Measurements from ENCODE around the gene TRPM2. TPM values are rescaled to one million over a fixed set of nuclear protein-coding genes. Genes with fewer than 3 reads are reported as not detected.
"Not testable (repeated sequence)": the region's sequence is repeated elsewhere in the genome, so short reads cannot be mapped to it uniquely, and the experiment has no call there.

TRPM2 gene
- total RNA-seq, 1 experiment from 2014 or later: not detected

GRCh38 chr21:44359396-44359795 lies 6.0 kb downstream of the TRPM2 start:
- no peak for TF ChIP-seq CTCF (conservative IDR thresholded peaks at IDR 0.05)
- no peak for TF ChIP-seq EZH2 (IDR thresholded peaks at IDR 0.05; ENCODE audit: low read depth)
- Histone ChIP-seq H3K4me2 (no peak overlapping the region), H4K20me1 (ENCODE audit: insufficient read depth) (no peaks in the 10 kb centered on the region), H3K9me3 (ENCODE audit: insufficient read depth, low read depth) (no peaks in the 10 kb centered on the region), H3K4me3 (no peak overlapping the region), H3F3A (ENCODE audit: insufficient read depth, low read depth) (no peaks in the 10 kb centered on the region), H3K36me3 (ENCODE audit: low read depth) (no peaks in the 10 kb centered on the region), H3K27ac (no peak overlapping the region), H2AFZ (no peak overlapping the region), H3K9me2 (ENCODE audit: insufficient read depth) (no peaks in the 10 kb centered on the region), H3K79me2 (ENCODE audit: low read depth) (no peaks in the 10 kb centered on the region), H3K4me1 (replicated peaks; ENCODE audit: insufficient read depth) (no peaks in the 10 kb centered on the region), H3K27me3 (ENCODE audit: insufficient read depth, low read depth) (peaks cover 48% of the 10 kb centered on the region)
- ChIA-PET POLR2A (ENCODE audit: unreplicated experiment) (no interaction called here), CTCF (no interaction called here)
- intact Hi-C loops (cut with micrococcal nuclease; ENCODE audit: unreplicated experiment): no loop called here
- no TSS peak for BruUV-seq (replicated peaks)
- DNase-seq: no peak

DNA sequence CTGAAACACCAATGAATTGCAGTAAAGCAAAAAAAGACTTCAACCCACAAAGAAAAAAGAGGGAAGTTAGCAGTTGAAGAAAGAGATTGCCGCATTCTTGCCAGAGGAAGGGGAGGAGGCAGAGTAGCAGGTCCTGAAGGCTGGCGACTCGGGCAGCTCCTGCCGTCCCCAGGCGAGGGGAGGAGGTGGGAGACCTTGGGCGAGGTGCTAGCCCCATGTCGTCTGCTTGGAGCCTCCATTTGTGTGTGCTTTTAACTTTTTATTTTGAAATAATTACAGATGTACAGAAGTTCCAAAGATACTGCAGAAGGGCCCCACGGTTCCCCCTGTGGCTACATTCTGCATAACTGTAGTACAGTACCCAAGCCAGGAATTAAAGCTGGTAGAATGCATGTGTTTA lies 6.7 kb downstream of the TRPM2 start:
- no peaks in the 10 kb centered on the region for H3K36me3 ChIP-seq (ENCODE audit: low read depth)
- POLR2A ChIA-PET (ENCODE audit: unreplicated experiment): interaction anchor here (0.5 to 0.6 kb wide), 2 partner anchors 117 to 1729 kb away, joined by 3 to 9 read pairs; no protein-coding TSS in a partner anchor
- CTCF ChIA-PET: no interaction called here
- TF ChIP-seq EZH2 (IDR thresholded peaks at IDR 0.05; ENCODE audit: low read depth): no peak
- no peak; the same call in 1 of the 2 replicates for TF ChIP-seq CTCF (conservative IDR thresholded peaks at IDR 0.05)
- no peaks in the 10 kb centered on the region for H3K9me3 ChIP-seq (ENCODE audit: insufficient read depth, low read depth)
- H3K27me3 ChIP-seq (ENCODE audit: insufficient read depth, low read depth): peaks cover 51% of the 10 kb centered on the region
- H3K79me2 ChIP-seq (ENCODE audit: low read depth): no peaks in the 10 kb centered on the region
- no peak overlapping the region for H3K4me3 ChIP-seq
- no peaks in the 10 kb centered on the region for H3F3A ChIP-seq (ENCODE audit: insufficient read depth, low read depth)
- H3K4me2 ChIP-seq: no peak overlapping the region
- intact Hi-C loops (cut with micrococcal nuclease; ENCODE audit: unreplicated experiment): no loop called here
- no TSS peak for BruUV-seq (replicated peaks)
- H3K9me2 ChIP-seq (ENCODE audit: insufficient read depth): no peaks in the 10 kb centered on the region
- H3K4me1 ChIP-seq (replicated peaks; ENCODE audit: insufficient read depth): no peaks in the 10 kb centered on the region
- no peak overlapping the region for H2AFZ ChIP-seq
- DNase-seq: no peak
- no peaks in the 10 kb centered on the region for H4K20me1 ChIP-seq (ENCODE audit: insufficient read depth)
- no peak overlapping the region for H3K27ac ChIP-seq

- H4K20me1 ChIP-seq (ENCODE audit: insufficient read depth); intact Hi-C loops (cut with micrococcal nuclease; ENCODE audit: unreplicated experiment); H3K27ac ChIP-seq; H3K4me3 ChIP-seq; H3F3A ChIP-seq (ENCODE audit: insufficient read depth, low read depth); H3K79me2 ChIP-seq (ENCODE audit: low read depth); H3K36me3 ChIP-seq (ENCODE audit: low read depth); H3K9me3 ChIP-seq (ENCODE audit: insufficient read depth, low read depth); H3K4me2 ChIP-seq; H3K9me2 ChIP-seq (ENCODE audit: insufficient read depth); DNase-seq; CTCF ChIA-PET; H3K4me1 ChIP-seq (replicated peaks; ENCODE audit: insufficient read depth); POLR2A ChIA-PET (ENCODE audit: unreplicated experiment); H2AFZ ChIP-seq; BruUV-seq (replicated peaks): not testable (repeated sequence)
- H3K27me3 ChIP-seq (ENCODE audit: insufficient read depth, low read depth): peaks cover 58% of the 10 kb centered on the region
Measured at GRCh38 chr21:44361903-44362302, 8.5 kb downstream of the TRPM2 start.

DNA sequence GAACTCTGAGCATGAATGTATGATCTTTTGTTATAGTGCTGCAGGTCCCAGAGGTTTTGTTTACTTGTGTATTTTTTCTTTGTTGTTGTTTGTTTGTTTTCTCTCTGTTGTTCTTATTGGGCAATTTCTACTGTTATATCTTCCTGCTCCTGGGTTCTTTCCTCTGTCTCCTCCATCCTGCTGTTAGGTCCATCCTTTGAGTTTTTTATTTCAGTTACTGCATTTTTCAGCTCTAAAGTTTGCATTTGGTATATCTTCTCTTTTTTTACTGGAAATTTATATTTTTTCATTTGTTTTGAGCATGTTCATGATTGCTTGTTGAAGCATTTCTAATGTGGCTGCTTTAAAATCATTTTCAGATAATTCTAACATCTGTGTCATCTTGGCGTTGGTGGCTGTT lies 9.9 kb downstream of the TRPM2 start:
- H3F3A ChIP-seq (ENCODE audit: insufficient read depth, low read depth): no peaks in the 10 kb centered on the region
- peaks cover 62% of the 10 kb centered on the region for H3K27me3 ChIP-seq (ENCODE audit: insufficient read depth, low read depth)
- H3K4me1 ChIP-seq (replicated peaks; ENCODE audit: insufficient read depth): no peaks in the 10 kb centered on the region
- no peaks in the 10 kb centered on the region for H4K20me1 ChIP-seq (ENCODE audit: insufficient read depth)
- CTCF ChIA-PET: no interaction called here
- H3K79me2 ChIP-seq (ENCODE audit: low read depth): no peaks in the 10 kb centered on the region
- DNase-seq: no peak
- H3K9me3 ChIP-seq (ENCODE audit: insufficient read depth, low read depth): no peaks in the 10 kb centered on the region
- no peak overlapping the region for H3K4me3 ChIP-seq
- intact Hi-C loops (cut with micrococcal nuclease; ENCODE audit: unreplicated experiment): no loop called here
- no peak overlapping the region for H3K27ac ChIP-seq
- H3K9me2 ChIP-seq (ENCODE audit: insufficient read depth): no peaks in the 10 kb centered on the region
- H3K4me2 ChIP-seq: no peak overlapping the region
- POLR2A ChIA-PET (ENCODE audit: unreplicated experiment): no interaction called here
- no peaks in the 10 kb centered on the region for H3K36me3 ChIP-seq (ENCODE audit: low read depth)
- BruUV-seq (replicated peaks): no TSS peak
- TF ChIP-seq EZH2 (IDR thresholded peaks at IDR 0.05; ENCODE audit: low read depth): no peak
- no peak for TF ChIP-seq CTCF (conservative IDR thresholded peaks at IDR 0.05)
- H2AFZ ChIP-seq: no peak overlapping the region
